ENCODE measurements around the gene CTTNBP2. TPM values are rescaled to one million over a fixed set of nuclear protein-coding genes. Genes with fewer than 3 reads are reported as not detected.

The CTTNBP2 gene
- total RNA-seq, 1 donor from 2014 or later, result 9.9 TPM

DNA sequence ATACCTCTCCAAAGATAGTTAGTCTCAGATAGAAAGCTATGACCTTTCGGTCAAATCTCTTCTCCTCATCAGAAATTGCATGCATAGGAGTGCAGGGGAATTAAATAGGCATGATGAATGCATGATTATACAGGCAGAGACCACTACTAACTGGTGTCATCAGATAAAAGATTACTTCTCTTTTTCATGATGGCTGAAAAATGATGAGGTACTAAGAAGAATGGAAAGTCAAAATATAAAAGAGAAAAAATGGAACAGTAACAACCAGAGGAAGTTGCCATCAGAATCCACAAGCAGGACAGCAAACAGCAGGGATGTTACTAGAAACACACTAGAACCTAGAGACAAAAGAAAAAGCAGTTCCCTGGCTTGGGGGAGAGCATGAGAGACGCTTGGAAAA is 31.6 kb downstream of the CTTNBP2 start:
- no peak for DNase-seq (ENCODE audit: low read depth, low spot score)
- no peak overlapping the region for H3K27ac Mint-ChIP-seq (ENCODE audit: unreplicated experiment)
- H3K4me3 Mint-ChIP-seq, result no peak overlapping the region
- TF ChIP-seq, protein P1, sequence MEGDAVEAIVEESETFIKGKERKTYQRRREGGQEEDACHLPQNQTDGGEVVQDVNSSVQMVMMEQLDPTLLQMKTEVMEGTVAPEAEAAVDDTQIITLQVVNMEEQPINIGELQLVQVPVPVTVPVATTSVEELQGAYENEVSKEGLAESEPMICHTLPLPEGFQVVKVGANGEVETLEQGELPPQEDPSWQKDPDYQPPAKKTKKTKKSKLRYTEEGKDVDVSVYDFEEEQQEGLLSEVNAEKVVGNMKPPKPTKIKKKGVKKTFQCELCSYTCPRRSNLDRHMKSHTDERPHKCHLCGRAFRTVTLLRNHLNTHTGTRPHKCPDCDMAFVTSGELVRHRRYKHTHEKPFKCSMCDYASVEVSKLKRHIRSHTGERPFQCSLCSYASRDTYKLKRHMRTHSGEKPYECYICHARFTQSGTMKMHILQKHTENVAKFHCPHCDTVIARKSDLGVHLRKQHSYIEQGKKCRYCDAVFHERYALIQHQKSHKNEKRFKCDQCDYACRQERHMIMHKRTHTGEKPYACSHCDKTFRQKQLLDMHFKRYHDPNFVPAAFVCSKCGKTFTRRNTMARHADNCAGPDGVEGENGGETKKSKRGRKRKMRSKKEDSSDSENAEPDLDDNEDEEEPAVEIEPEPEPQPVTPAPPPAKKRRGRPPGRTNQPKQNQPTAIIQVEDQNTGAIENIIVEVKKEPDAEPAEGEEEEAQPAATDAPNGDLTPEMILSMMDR (conservative IDR thresholded peaks at IDR 0.05), result no peak
- no peaks in the 10 kb centered on the region for H3K4me1 Mint-ChIP-seq
- H3K9me3 Mint-ChIP-seq, result peaks cover 2% of the 10 kb centered on the region
- H3K36me3 Mint-ChIP-seq (ENCODE audit: low read depth), result peaks cover 27% of the 10 kb centered on the region
- no peaks in the 10 kb centered on the region for H3K27me3 Mint-ChIP-seq (ENCODE audit: low read depth)

DNA sequence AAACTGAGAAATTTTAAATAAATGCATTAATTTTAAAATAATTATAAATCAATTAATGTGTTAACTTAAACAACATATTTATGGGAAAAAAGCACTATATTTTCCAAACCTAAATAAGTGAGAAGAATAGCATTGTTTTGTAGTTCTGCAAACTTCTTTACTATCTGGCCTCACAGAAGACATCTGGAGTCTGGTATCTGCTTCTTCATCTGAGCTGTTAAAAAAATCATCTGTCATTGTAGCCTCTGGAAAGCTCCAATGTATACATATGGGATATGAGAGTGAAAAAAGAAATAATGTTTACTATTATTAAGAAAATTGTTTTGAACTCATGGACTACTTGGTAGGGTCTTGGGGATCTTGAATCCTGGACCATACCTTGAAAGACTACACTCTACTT is 32.2 kb downstream of the CTTNBP2 start:
- Mint-ChIP-seq H3K9me3 (peaks cover 2% of the 10 kb centered on the region), H3K4me3 (no peak overlapping the region), H3K4me1 (no peaks in the 10 kb centered on the region), H3K36me3 (ENCODE audit: low read depth) (peaks cover 27% of the 10 kb centered on the region), H3K27me3 (ENCODE audit: low read depth) (no peaks in the 10 kb centered on the region), H3K27ac (ENCODE audit: unreplicated experiment) (no peak overlapping the region)
- TF ChIP-seq, protein P1 (conservative IDR thresholded peaks at IDR 0.05), result no peak
- no peak for DNase-seq (ENCODE audit: low read depth, low spot score)

DNA sequence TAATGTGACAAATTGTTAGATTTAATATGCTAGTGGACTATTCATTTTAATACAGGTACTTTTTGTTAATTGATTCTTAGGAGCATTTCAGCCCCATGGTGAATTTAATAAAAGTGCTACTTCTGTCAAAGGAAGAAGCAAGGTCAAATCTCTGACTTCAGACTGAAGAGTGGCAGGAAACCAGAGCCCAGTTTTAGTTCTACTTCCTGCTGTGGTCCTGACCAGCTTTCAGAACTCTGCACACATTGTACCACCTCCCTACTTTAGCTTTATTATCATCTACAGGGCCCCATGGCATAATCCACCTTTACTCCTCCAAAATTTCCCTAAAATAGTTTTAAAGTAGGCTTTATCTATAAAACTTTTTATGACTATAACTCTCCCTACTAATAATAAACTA is 33.7 kb downstream of the CTTNBP2 start:
- H3K27me3 Mint-ChIP-seq (ENCODE audit: low read depth), result no peaks in the 10 kb centered on the region
- H3K27ac Mint-ChIP-seq (ENCODE audit: unreplicated experiment), result no peak overlapping the region
- H3K36me3 Mint-ChIP-seq (ENCODE audit: low read depth), result peaks cover 21% of the 10 kb centered on the region
- DNase-seq (ENCODE audit: low read depth, low spot score), result no peak
- TF ChIP-seq, protein P1 (conservative IDR thresholded peaks at IDR 0.05), result no peak
- peaks cover 2% of the 10 kb centered on the region for H3K9me3 Mint-ChIP-seq
- no peak overlapping the region for H3K4me3 Mint-ChIP-seq
- H3K4me1 Mint-ChIP-seq, result no peaks in the 10 kb centered on the region

DNA sequence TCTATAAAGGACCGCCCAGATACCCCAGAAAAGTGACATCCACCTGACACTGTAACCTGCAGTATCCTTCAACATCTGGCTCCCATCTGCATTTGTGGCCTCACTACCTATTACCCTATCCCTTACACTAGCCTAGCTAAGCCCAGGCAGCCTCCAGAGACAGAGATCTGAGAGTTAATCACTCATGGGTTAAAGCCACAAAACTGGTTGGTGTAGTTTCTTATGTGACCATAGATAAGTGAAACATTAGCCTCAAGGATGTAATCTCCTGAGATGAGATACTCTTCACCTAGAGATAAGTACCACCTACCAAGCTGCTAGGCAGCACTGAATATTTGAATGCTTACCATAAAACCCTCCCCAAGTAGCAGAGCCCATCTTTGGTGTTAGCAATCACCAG is 35.4 kb downstream of the CTTNBP2 start:
- Mint-ChIP-seq H3K27me3 (ENCODE audit: low read depth) (no peaks in the 10 kb centered on the region), H3K4me1 (no peaks in the 10 kb centered on the region), H3K27ac (ENCODE audit: unreplicated experiment) (no peak overlapping the region), H3K4me3 (no peak overlapping the region), H3K9me3 (peaks cover 6% of the 10 kb centered on the region), H3K36me3 (ENCODE audit: low read depth) (peaks cover 14% of the 10 kb centered on the region)
- TF ChIP-seq, protein P1 (conservative IDR thresholded peaks at IDR 0.05), result no peak
- no peak for DNase-seq (ENCODE audit: low read depth, low spot score)

DNA sequence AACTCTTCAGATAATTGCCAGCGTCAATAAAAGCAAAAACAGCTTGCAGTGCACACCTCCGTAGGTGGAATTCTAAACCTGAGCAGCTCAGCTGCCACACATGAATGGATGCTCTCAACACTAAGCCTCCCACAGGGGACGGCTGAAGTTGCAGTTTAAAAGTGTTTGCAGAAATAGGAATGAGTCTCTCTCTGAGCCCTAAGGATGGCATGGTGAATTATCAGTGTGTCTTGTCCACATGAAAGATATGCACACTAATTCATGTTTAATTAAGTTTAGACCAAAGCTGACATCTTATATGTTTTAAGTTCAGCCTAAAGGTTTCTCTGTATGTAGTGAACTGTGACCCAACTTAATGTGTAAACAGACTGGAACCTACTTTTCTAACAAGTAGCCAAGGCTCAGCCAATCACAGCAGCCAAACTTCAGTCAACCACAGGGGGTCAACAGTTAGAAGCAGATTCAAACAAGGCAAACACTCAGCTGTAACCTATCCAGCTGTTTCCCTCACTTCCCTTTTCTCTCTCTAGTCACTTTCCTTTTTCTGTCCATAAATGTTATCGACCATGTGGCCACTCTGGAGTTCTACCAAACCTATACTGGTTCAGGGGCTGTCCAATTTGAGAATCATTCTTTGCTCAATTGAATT is 38.1 kb downstream of the CTTNBP2 start:
- Mint-ChIP-seq H3K9me3 (peaks cover 11% of the 10 kb centered on the region), H3K36me3 (ENCODE audit: low read depth) (peaks cover 21% of the 10 kb centered on the region), H3K27me3 (ENCODE audit: low read depth) (no peaks in the 10 kb centered on the region), H3K27ac (ENCODE audit: unreplicated experiment) (no peak overlapping the region), H3K4me1 (no peaks in the 10 kb centered on the region), H3K4me3 (no peak overlapping the region)
- DNase-seq (ENCODE audit: low read depth, low spot score), result no peak
- TF ChIP-seq, protein P1 (conservative IDR thresholded peaks at IDR 0.05), result no peak
